Measurements from ENCODE around the gene CCL13. TPM values are rescaled to one million over a fixed set of nuclear protein-coding genes. Genes with fewer than 3 reads are reported as not detected.

The CCL13 gene
- total RNA-seq (2021) (not detected in 2 replicates), Bru-seq, nascent RNA (not detected), BruChase-seq, experiment 1, labeled RNA remaining after a 2-hour chase (not detected), BruChase-seq, experiment 2, labeled RNA remaining after a 6-hour chase (not detected)
- long read RNA-seq: 0 reads

DNA sequence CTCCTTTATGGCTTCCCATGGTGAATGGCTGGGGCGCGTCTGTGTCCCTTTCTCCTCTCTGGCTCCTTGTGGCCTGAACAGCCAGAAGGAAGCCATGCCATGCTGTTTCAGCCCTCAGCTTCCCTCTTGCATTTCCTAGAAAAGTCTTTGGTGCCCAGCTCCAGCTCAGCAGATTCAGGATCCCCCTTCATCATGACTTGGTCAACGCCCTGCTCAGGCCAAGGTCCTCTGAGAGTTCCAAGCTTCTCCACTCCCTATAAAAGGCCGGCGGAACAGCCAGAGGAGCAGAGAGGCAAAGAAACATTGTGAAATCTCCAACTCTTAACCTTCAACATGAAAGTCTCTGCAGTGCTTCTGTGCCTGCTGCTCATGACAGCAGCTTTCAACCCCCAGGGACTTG, at the start of gene CCL13:
Gene CCL13 (plus strand): TSS at position 287 of the 400 bp plus-strand sequence. CDS start 47 bp downstream, at position 334.
- ChIA-PET CTCF (no interaction called here), POLR2A (ENCODE audit: unreplicated experiment) (no interaction called here)
- TF ChIP-seq CTCF (conservative IDR thresholded peaks at IDR 0.05) (no peak), EZH2 (IDR thresholded peaks at IDR 0.05; ENCODE audit: low read depth) (no peak)
- no peak within 1 kb of the TSS for H3K4me3 ChIP-seq
- no peak within 1 kb of the TSS for H3K27ac ChIP-seq
- H2AFZ ChIP-seq: no peak within 1 kb of the TSS
- intact Hi-C loops (cut with micrococcal nuclease; ENCODE audit: unreplicated experiment): no loop called here
- BruUV-seq (replicated peaks): no TSS peak
- no peaks in the 10 kb centered on the region for H3K9me3 ChIP-seq (ENCODE audit: insufficient read depth, low read depth)
- H3K9me2 ChIP-seq (ENCODE audit: insufficient read depth): no peaks in the 10 kb centered on the region; the same call in 1 of the 2 replicates
- no peaks in the 10 kb centered on the region for H3K36me3 ChIP-seq (ENCODE audit: low read depth)
- no peaks in the 10 kb centered on the region for H3F3A ChIP-seq (ENCODE audit: insufficient read depth, low read depth)
- H4K20me1 ChIP-seq (ENCODE audit: insufficient read depth): no peaks in the 10 kb centered on the region
- H3K4me2 ChIP-seq: no peak within 1 kb of the TSS
- H3K79me2 ChIP-seq (ENCODE audit: low read depth): no peaks in the 10 kb centered on the region
- no peaks in the 10 kb centered on the region for H3K27me3 ChIP-seq (ENCODE audit: insufficient read depth, low read depth)
- no peaks in the 10 kb centered on the region for H3K4me1 ChIP-seq (replicated peaks; ENCODE audit: insufficient read depth)
- DNase-seq: no peak

DNA sequence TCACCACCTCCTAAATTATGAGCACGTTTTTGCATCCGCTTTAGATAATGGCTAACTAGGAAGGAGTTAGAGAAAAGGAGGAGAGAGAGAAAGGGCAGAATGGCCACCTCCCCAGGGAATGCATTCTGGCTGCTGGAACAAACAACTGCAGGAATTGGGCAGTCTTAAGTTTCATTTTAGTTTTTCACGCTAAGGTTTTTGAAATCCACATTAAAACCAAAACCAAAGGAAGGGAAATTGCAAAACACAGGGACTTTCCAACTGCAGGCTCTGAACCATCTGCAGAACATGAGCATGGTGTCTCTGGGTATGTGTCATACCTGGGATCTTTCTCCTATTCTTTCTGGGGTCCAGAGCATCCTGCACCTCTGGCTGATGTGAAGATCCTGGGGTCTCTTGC, 49.2 kb upstream of the CCL13 start:
- H3K4me2 ChIP-seq: no peak overlapping the region
- no peaks in the 10 kb centered on the region for H3K36me3 ChIP-seq (ENCODE audit: low read depth)
- no peak overlapping the region for H3K27ac ChIP-seq
- H3F3A ChIP-seq (ENCODE audit: insufficient read depth, low read depth): no peaks in the 10 kb centered on the region
- H3K79me2 ChIP-seq (ENCODE audit: low read depth): no peaks in the 10 kb centered on the region
- H3K27me3 ChIP-seq (ENCODE audit: insufficient read depth, low read depth): peaks cover 35% of the 10 kb centered on the region
- no peak overlapping the region for H3K4me3 ChIP-seq
- no peaks in the 10 kb centered on the region for H3K4me1 ChIP-seq (replicated peaks; ENCODE audit: insufficient read depth)
- CTCF ChIA-PET: no interaction called here
- no peaks in the 10 kb centered on the region for H3K9me2 ChIP-seq (ENCODE audit: insufficient read depth)
- intact Hi-C loops (cut with micrococcal nuclease; ENCODE audit: unreplicated experiment): no loop called here
- no peak for DNase-seq
- no TSS peak for BruUV-seq (replicated peaks)
- POLR2A ChIA-PET (ENCODE audit: unreplicated experiment): no interaction called here
- H3K9me3 ChIP-seq (ENCODE audit: insufficient read depth, low read depth): no peaks in the 10 kb centered on the region
- TF ChIP-seq EZH2 (IDR thresholded peaks at IDR 0.05; ENCODE audit: low read depth) (no peak), CTCF (conservative IDR thresholded peaks at IDR 0.05) (no peak)
- no peaks in the 10 kb centered on the region for H4K20me1 ChIP-seq (ENCODE audit: insufficient read depth)
- no peak overlapping the region for H2AFZ ChIP-seq

DNA sequence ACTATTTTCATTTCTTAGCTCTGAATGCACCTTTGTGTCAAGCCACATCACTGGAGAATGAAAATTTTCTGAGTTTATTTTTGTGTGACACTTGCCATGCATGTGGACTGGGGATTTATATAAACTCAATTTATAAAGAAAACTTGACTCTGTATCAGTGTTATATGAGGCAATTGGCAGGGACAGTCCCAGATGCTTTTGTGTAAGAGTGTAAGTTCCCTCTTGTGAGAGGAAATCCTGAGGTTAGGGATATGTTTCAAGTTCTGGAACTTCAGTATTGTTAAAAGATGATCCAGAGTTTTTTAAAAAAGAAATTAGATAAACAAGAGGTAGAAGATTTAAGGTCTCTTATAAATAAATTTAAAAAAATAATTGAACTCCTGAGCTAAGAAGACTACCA, 47.9 kb upstream of the CCL13 start:
- CTCF ChIA-PET: no interaction called here
- no peaks in the 10 kb centered on the region for H3K79me2 ChIP-seq (ENCODE audit: low read depth)
- H3K27me3 ChIP-seq (ENCODE audit: insufficient read depth, low read depth): peaks cover 28% of the 10 kb centered on the region
- no peak overlapping the region for H3K27ac ChIP-seq
- no peaks in the 10 kb centered on the region for H4K20me1 ChIP-seq (ENCODE audit: insufficient read depth)
- TF ChIP-seq CTCF (conservative IDR thresholded peaks at IDR 0.05) (no peak), EZH2 (IDR thresholded peaks at IDR 0.05; ENCODE audit: low read depth) (no peak)
- no peak overlapping the region for H2AFZ ChIP-seq
- intact Hi-C loops (cut with micrococcal nuclease; ENCODE audit: unreplicated experiment): no loop called here
- H3K4me3 ChIP-seq: no peak overlapping the region
- H3K4me2 ChIP-seq: no peak overlapping the region
- POLR2A ChIA-PET (ENCODE audit: unreplicated experiment): no interaction called here
- H3K36me3 ChIP-seq (ENCODE audit: low read depth): no peaks in the 10 kb centered on the region
- H3K9me2 ChIP-seq (ENCODE audit: insufficient read depth): no peaks in the 10 kb centered on the region
- DNase-seq: no peak
- no peaks in the 10 kb centered on the region for H3K9me3 ChIP-seq (ENCODE audit: insufficient read depth, low read depth)
- BruUV-seq (replicated peaks): no TSS peak
- no peaks in the 10 kb centered on the region for H3K4me1 ChIP-seq (replicated peaks; ENCODE audit: insufficient read depth)
- H3F3A ChIP-seq (ENCODE audit: insufficient read depth, low read depth): no peaks in the 10 kb centered on the region
